GM18508 (cell line): ENCODE results near the gene PFAS.

ENCODE experiments used
- ATAC-seq: cut with Tn5 transposase; IDR thresholded peaks from one replicate; pipeline ENCODE4 v1.9.1; 2021; ENCODE audit warnings: moderate number of reproducible peaks; ENCODE audit not compliant: insufficient read depth, unreplicated experiment

Gene PFAS

DNA sequence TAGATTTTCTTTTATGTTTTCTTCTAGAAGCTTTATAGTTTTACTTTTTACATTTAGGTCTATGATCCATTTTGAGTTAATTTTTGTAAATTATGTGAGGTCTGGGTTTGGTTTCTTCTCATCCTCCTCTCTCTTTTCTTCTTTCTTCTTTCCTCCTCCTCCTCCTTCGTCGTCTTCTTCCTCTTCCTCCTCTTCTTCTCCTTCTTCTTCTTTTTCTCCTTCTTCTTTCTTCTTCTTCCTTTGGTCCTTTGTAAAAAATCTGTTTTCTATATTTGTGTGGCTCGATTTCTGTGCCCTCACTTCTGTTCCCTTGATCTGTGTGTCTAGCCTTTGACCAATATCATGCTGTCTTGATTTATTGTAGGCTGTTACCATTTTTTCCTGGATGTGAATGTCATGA lies 51.1 kb downstream of the PFAS start:
- ATAC-seq = no peak

DNA sequence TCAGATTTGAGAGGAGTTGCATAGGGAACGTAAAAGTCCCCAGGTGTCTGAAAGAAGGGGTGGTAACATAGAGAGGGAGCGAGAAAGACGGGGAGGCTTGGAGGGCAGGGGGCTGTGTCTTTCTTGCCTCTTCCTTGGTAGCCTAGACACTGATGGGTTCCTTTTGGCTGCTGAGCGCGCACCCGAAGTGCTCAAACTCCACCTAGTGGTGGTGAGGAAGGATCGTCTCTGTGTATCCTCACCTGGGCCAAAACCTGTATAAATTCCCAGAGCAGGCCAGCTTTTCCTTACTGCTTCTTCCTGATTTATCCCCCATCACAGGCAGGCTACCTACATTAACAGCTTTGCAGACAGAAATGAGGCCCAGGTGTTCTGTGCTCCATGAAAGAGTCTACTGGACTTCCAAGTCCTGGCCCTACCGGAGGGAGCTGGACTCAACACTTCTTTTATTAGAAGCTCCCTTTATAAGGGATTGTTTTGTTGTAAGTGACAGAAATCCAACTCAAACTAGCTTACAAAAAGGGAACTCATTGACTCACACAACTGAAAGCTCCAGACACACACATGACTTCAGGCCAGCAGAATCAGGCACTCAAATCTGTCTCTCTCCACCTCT lies 51.6 kb downstream of the PFAS start:
- ATAC-seq = no peak

DNA sequence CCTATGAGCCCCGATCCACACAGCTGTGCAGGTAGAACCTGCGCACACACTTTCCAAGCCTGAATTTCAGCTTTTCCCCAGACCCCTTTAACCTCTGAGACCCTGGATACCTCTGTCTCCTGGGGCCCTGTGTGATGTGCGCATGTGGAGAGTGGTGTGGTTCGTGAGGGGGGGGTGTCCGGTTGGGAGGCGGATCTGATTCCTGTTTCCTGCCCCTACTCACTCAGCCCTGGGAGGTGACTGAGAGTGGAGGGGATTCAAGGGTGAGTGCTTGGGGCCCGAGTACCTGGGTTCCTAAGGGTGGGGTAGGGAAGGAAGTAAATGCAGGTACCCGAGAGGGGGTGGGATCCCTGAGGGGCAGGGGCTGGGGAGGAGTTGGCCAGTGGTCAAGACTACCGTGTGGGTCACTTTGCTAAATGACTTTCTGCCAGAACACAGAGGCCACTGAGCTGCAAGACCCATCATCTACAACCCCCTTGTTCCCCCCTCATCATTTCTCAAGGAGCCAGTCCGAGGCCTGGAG lies 61.6 kb downstream of the PFAS start:
- ATAC-seq = no peak

DNA sequence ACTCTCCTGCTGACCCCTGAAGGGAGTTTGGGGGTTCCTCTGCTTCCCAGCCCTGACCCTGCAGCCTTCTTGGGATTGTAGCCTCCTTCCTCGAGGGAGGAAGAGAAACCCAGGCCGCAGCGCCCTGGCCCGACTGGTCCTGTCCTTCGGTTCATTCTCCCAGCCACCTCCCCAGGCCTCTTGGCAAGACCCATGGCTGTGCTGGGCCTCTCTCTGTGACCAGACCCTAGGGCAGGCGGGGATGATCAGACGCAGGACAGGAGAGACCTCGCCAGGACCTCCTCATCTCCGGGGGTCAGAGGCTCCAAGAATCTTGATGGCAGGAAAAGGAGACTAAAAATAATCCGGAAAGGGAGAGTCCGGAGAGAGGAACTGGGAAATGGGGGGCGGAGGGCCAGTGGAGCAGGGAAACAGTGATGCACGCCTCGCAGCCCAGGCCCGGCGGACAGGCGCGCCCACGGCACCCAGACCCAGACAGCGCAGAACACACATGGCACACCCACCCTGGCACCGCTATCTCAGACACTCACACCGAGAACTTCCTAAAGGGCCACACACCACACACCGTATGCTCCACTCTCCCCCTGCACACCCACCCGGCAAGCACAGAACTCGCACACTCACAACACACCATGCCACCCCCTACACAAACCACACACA lies 62.2 kb downstream of the PFAS start:
- no peak for ATAC-seq

DNA sequence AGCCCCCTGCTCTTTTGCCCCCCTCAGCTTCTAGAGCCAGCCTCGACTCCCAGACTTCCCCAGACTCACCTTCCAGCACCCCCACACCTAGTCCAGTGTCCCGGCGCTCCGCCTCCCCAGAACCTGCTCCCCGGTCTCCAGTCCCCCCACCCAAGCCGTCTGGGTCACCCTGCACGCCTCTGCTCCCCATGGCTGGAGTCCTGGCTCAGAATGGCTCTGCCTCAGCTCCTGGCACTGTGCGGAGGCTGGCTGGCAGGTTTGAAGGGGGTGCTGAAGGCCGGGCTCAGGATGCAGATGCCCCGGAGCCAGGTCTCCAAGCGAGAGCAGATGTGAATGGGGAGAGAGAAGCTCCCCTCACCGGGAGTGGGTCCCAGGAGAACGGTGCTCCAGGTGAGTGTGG lies 63.2 kb downstream of the PFAS start:
- ATAC-seq = no peak

DNA sequence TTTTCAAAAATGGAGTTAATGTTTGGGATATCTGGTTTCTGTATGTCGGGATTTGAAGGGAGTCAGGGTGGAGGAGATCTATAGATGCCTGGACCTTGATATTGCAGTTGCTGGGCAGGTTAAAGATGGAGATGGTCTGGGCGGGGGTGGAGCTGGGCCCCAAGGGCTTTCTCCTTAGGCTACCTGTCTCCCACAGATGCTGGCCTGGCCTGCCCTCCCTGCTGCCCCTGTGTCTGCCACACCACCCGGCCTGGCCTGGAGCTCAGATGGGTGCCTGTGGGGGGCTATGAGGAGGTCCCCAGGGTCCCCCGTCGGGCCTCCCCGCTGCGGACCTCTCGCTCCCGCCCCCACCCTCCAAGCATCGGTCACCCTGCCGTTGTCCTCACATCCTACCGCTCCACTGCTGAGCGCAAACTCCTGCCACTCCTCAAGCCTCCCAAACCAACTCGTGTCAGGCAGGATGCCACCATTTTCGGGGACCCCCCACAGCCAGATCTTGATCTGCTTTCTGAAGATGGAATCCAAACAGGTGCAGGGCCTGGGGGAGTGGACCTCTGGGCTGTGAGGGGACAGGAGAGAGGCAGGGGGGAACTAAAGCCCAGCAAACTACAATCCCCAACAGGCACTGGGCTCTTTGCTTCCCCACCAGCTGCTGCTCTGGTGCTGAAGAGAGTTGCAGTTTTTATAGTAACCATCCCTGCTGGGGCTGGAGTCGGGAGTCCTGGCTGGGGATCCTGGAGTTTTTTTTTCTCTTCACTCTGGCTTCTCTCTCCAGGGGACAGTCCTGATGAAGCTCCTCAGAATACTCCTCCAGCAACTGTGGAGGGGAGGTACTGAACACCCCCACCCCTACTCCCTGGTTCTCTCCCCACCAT lies 63.9 kb downstream of the PFAS start:
- no peak for ATAC-seq

DNA sequence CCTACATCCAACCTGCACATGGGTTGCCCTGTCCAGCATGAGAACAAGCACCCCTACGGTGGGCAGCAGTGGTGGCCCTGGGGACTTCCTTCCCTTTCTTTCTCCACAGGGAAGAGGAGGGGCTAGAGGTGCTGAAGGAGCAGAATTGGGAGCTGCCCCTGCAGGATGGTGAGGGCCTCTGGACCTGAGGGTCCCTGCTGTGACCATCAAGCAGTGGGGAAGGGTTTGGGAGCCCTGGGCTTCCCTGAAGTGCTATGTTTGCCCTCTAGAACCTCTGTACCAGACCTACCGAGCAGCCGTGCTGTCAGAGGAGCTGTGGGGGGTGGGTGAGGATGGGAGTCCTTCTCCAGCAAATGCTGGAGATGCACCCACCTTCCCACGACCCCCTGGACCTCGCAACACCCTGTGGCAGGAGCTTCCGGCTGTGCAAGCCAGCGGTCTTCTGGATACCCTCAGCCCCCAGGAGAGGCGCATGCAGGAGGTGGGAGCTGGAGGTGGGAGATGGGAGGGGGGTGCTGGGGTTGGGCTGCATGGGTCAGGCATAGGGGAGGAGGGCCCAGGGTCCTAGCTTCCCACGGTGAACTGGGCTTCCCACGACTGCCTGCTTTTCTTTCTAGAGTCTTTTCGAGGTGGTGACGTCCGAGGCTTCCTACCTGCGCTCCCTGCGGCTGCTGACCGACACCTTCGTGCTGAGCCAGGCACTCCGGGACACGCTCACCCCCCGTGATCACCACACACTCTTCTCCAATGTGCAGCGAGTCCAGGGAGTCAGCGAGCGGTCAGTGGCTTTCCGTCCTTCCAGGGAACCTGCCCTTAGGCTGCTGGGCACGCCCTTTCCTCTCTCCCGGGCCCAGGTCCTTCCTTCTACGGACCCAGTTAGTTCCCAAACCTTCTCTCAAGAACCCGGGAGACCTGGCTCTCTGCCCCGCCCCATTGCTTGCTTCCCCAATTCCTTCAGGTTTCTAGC lies 66.0 kb downstream of the PFAS start:
- no peak for ATAC-seq

DNA sequence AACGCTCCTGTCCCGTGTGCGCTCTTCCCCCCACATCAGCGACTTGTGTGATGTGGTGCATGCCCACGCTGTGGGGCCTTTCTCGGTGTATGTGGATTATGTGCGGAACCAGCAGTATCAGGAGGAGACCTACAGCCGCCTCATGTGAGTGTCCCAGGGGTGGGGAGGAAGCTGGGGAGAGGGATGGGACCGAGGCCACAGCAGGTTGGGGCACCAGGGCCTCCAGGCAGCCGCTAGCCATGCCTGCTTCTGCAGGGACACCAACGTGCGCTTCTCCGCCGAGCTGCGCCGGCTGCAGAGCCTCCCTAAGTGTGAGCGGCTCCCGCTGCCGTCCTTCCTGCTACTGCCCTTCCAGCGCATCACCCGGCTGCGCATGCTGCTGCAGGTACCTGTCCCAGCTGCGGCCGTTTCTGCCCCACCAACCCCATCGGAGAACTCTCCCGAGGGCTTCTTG lies 66.7 kb downstream of the PFAS start:
- ATAC-seq = no peak

DNA sequence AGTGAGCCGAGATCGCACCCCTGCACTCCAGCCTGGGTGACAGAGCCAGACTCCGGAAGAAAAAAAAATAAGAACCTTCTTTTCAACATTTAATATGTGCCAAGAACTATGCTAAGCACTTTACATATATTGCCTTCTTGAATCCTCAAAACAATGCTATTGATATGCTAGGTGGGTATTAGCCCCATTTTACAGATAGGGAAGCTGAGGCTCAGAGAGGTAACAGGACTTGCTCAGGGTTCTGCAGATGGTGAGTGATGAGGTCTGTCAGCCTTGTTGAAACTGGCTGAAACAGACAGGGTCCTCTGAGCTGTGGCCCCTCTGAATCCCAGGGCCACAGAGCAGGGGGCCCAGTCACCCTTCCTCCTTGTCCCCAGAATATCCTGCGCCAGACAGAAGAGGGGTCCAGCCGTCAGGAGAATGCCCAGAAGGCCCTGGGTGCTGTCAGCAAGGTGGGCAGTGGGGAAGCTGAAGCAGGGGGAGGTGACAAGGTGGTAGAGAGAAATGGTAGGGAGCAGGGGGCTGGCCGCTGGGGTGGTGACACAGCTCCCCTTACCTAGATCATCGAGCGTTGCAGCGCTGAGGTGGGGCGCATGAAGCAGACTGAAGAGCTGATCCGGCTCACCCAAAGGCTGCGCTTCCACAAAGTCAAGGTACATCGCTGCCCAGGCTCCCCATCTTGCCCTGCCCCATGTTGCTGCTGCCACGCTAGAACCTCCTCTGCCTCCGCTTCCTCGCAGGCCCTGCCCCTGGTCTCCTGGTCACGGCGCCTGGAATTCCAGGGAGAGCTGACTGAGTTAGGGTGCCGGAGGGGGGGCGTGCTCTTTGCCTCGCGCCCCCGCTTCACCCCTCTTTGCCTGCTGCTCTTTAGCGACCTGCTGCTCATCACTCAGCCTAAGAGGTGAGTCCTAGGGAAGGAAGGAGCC lies 69.2 kb downstream of the PFAS start:
- ATAC-seq = no peak
